HCT116 (cell line): ENCODE measurements around the gene SLC9A6.

Experiments used
- CBX3 ChIP-seq: IDR thresholded peaks from 2 replicates; pipeline ENCODE4 v1.6.1; 2012; ENCODE audit warnings: low read depth
- CEBPB ChIP-seq: IDR thresholded peaks from 2 replicates; pipeline ENCODE4 v1.6.1; 2012; ENCODE audit warnings: low read depth
- EGR1 ChIP-seq: IDR thresholded peaks from 2 replicates; pipeline ENCODE4 v1.6.1; 2012; ENCODE audit warnings: low read depth
- EZH2 ChIP-seq: fragments of 200-600 bp; sonication (generic); IDR thresholded peaks from 2 replicates; pipeline ENCODE4 v1.6.1; 2017; ENCODE audit warnings: antibody characterized with exemption, mixed run types
- JUND ChIP-seq: IDR thresholded peaks from 2 replicates; pipeline ENCODE4 v1.6.1; 2012
- POLR2A ChIP-seq: IDR thresholded peaks from 2 replicates; pipeline ENCODE4 v1.7.0; 2011; ENCODE audit warnings: borderline replicate concordance; ENCODE audit not compliant: insufficient read depth, insufficient read length; ENCODE audit errors: extremely low read depth
- POLR2AphosphoS5 ChIP-seq: IDR thresholded peaks from 2 replicates; pipeline ENCODE4 v1.6.1; 2011; ENCODE audit warnings: mild to moderate bottlenecking, low read depth, low read length, moderate library complexity
- RAD21 ChIP-seq: IDR thresholded peaks from 2 replicates; pipeline ENCODE4 v1.6.1; 2012; ENCODE audit warnings: low read depth, mild to moderate bottlenecking
- REST ChIP-seq: IDR thresholded peaks from 2 replicates; pipeline ENCODE4 v1.6.1; 2012; ENCODE audit warnings: low read depth
- SRF ChIP-seq: IDR thresholded peaks from 2 replicates; pipeline ENCODE4 v1.6.1; 2012; ENCODE audit warnings: low read depth
- TCF7L2 ChIP-seq: IDR thresholded peaks from 2 replicates; pipeline ENCODE4 v1.7.0; 2011; ENCODE audit warnings: borderline replicate concordance, inconsistent platforms; ENCODE audit not compliant: insufficient read depth, insufficient read length; ENCODE audit errors: extremely low read depth
- TF ChIP-seq, protein P1 (sequence below), 3 experiments: fragments of 200-600 bp in 1 of 3; sonication (generic) in 1 of 3; IDR thresholded peaks in 2 of 3; conservative IDR thresholded peaks in 1 of 3; 2 replicates each; pipeline ENCODE4 v1.5.1; 2012 to 2017; ENCODE audit warnings: low read depth in 2 of 3, low read length in 2 of 3, antibody characterized with exemption in 1 of 3, borderline replicate concordance in 1 of 3, control low read depth in 1 of 3, mild to moderate bottlenecking in 1 of 3, mixed read lengths in 1 of 3, mixed run types in 1 of 3, moderate library complexity in 1 of 3; ENCODE audit not compliant: insufficient read depth in 1 of 3

GRCh38 chrX:136030303-136031191 is 45.3 kb downstream of the SLC9A6 start:
- TF ChIP-seq POLR2AphosphoS5 (no peak), EGR1 (no peak), CBX3 (no peak), CEBPB (no peak), JUND (no peak), TCF7L2 (no peak), EZH2 (no peak), POLR2A (no peak), SRF (no peak), RAD21 (no peak), REST (no peak)
- TF ChIP-seq, protein P1, sequence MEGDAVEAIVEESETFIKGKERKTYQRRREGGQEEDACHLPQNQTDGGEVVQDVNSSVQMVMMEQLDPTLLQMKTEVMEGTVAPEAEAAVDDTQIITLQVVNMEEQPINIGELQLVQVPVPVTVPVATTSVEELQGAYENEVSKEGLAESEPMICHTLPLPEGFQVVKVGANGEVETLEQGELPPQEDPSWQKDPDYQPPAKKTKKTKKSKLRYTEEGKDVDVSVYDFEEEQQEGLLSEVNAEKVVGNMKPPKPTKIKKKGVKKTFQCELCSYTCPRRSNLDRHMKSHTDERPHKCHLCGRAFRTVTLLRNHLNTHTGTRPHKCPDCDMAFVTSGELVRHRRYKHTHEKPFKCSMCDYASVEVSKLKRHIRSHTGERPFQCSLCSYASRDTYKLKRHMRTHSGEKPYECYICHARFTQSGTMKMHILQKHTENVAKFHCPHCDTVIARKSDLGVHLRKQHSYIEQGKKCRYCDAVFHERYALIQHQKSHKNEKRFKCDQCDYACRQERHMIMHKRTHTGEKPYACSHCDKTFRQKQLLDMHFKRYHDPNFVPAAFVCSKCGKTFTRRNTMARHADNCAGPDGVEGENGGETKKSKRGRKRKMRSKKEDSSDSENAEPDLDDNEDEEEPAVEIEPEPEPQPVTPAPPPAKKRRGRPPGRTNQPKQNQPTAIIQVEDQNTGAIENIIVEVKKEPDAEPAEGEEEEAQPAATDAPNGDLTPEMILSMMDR (IDR thresholded peaks at IDR 0.05 in 2 of 3, conservative IDR thresholded peaks at IDR 0.05 in 1 of 3; ENCODE audit: borderline replicate concordance in 1 of 3, insufficient read depth in 1 of 3, low read depth in 2 of 3, low read length in 2 of 3): no peak
